ENCODE data around the gene SALL1.

The SALL1 gene

DNA sequence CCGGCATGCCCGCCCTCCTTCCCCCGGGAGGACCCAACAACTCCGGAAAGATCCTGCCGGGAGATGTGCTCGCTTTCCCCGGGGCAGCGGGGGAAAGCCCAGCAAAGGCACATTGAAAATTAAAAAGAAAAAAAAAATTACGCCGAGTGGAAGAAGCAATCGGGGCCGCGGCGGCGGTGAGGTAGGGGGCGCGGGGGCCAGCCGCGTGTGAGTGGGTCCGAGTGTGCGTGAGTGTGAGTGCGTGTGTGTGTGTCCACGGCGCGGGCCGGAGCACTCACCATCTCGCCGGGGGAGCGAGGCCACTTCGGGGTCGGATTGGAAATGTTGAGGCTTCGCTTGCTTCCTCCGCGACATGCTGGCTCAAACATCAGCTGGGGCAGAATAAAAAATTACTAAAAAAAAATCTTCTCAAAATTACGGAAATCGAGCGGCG is at the start of gene SALL1:
TSS of gene SALL1 (minus strand) at position 383 of the 433 bp plus-strand sequence. CDS start at position 354, 29 bp downstream.
- peak within 1 kb of the TSS in 1 of 2 donors; percentile 31 for H3K27ac ChIP-seq
- TF ChIP-seq, protein P1, sequence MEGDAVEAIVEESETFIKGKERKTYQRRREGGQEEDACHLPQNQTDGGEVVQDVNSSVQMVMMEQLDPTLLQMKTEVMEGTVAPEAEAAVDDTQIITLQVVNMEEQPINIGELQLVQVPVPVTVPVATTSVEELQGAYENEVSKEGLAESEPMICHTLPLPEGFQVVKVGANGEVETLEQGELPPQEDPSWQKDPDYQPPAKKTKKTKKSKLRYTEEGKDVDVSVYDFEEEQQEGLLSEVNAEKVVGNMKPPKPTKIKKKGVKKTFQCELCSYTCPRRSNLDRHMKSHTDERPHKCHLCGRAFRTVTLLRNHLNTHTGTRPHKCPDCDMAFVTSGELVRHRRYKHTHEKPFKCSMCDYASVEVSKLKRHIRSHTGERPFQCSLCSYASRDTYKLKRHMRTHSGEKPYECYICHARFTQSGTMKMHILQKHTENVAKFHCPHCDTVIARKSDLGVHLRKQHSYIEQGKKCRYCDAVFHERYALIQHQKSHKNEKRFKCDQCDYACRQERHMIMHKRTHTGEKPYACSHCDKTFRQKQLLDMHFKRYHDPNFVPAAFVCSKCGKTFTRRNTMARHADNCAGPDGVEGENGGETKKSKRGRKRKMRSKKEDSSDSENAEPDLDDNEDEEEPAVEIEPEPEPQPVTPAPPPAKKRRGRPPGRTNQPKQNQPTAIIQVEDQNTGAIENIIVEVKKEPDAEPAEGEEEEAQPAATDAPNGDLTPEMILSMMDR (IDR thresholded peaks at IDR 0.05), result no peak
- H3K4me3 ChIP-seq, result peak within 1 kb of the TSS; percentile 75
- no peak for DNase-seq (ENCODE audit: low spot score)

DNA sequence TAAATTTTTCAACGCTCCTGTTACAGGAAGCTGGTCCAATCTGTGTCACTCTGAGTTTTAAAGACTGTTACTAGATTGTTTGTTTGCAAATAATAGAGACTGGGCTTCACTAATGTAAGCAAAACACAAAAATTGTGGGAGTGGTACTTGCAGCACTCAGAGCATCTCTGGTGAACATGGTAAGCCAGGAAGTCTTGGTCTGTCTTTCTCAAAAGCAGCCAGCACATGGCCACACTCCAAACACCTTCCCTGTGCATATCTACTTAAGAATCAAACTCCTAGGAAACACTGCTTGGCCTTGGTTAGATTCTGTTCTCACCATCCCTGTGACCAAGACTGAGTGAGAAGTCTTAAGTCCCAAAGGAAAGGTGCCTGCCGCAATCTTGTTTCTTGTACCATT is 49.7 kb upstream of the SALL1 start:
- TF ChIP-seq, protein P1 (IDR thresholded peaks at IDR 0.05), result no peak
- Histone ChIP-seq H3K27ac (no peak overlapping the region), H3K4me3 (no peak overlapping the region)
- DNase-seq (ENCODE audit: low spot score), result no peak

DNA sequence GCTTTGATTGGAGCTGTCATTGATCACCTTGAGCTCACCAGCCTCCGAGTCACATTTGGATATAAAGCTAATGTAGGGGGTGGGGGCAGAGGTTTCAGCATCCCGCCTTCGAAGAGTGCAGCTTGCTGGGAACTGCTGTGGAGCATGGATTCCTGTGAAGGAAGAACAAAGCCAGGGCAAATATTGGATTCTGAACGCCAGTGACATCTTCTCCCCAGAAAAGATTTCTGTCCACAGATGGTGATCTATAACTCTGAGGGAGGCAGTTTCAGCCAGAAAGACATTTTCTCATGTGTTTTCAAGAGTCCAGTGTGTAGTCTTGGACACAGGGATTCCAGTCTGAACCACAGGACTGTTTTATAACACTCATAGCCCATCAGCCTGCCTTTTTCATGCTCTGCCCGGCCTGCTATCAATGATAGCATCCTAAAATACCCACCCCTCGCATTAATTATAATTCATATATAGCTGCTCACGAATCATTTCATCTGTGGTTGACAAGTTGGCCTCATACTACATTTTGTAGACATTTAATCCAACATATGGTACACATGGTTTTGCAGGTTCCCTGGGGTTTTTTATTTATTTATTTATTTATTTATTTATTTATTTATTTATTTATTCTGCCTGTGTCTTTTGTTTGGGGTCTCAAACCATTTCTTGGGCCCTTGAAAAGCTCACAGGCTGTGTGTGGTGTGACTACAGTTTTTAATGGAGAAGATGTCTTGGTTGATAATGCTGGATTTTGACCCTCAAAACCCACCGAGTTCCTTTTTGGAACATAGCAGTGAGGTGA is 47.1 kb upstream of the SALL1 start:
- DNase-seq (ENCODE audit: low spot score), result no peak
- Histone ChIP-seq H3K4me3 (no peak overlapping the region), H3K27ac (no peak overlapping the region)
- TF ChIP-seq, protein P1 (IDR thresholded peaks at IDR 0.05), result no peak

GRCh38 chr16:51193879-51194278 is 42.8 kb upstream of the SALL1 start:
- Histone ChIP-seq H3K27ac (no peak overlapping the region), H3K4me3 (no peak overlapping the region)
- TF ChIP-seq, protein P1 (IDR thresholded peaks at IDR 0.05), result no peak
- no peak for DNase-seq (ENCODE audit: low spot score)

DNA sequence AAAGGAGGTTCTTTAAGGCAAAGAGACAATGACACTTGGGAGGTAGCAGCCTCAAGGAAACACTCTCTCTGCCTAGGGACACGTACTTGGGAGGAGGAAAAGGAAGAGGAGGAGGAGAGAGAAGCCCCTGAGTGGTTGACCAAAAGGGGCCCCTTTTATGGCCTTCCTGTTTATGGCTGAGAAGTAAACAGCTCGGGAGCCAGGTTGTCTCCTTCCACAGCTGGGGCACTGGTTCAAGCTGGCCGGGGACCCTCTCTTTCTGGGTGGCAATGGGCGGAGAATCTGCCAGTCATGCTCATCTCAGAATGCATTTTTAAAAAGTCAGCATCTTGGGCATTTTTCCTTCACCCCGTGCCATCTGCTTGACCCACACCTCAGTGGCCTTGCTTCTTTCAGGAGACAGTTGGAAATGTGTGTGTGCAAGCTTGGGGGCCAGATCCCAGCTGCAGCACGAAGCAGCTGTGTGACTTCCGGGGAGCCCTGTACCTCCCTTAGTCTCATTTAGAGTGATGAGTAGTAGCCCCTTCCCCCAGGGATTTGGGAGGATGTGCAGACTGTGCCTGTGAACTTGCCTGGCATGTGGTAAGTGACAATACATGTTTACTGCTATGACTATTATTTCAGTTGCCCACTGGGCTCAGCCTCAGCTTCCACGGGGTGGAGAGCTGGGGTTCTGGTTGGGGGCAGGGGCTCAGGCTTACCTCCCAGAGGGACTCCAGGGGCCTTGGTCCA is 33.8 kb upstream of the SALL1 start:
- TF ChIP-seq, protein P1 (IDR thresholded peaks at IDR 0.05), result no peak
- H3K4me3 ChIP-seq, result no peak overlapping the region
- H3K27ac ChIP-seq, result no peak overlapping the region
- no peak for DNase-seq (ENCODE audit: low spot score)

GRCh38 chr16:51181503-51181811 is 30.4 kb upstream of the SALL1 start:
- Histone ChIP-seq H3K4me3 (no peak overlapping the region), H3K27ac (no peak overlapping the region)
- TF ChIP-seq, protein P1 (IDR thresholded peaks at IDR 0.05), result no peak
- DNase-seq (ENCODE audit: low spot score), result no peak
